SU-DHL-6 (cell line): ENCODE measurements around the gene PCDH17.

Experiments used
- H2AFZ ChIP-seq: fragments of 200-600 bp; sonication (generic); 2 replicates; pipeline ENCODE4 v1.6.1; 2014; ENCODE audit warnings: low read depth, mild to moderate bottlenecking, moderate library complexity, mixed read lengths, antibody characterized with exemption, low read length; ENCODE audit not compliant: severe bottlenecking
- H3F3A ChIP-seq: fragments of 200-600 bp; shearing (Covaris generic); 2 replicates; pipeline ENCODE4 v1.6.0; 2016; ENCODE audit warnings: antibody characterized with exemption, mild to moderate bottlenecking; ENCODE audit not compliant: insufficient read depth
- H3K27ac ChIP-seq: fragments of 200-600 bp; sonication (generic); 2 replicates; pipeline ENCODE4 v1.5.1; 2016; ENCODE audit warnings: low read depth, mild to moderate bottlenecking, low read length, moderate library complexity, mixed read lengths
- H3K27me3 ChIP-seq: fragments of 200-600 bp; sonication (generic), shearing (Covaris generic); 2 replicates; pipeline ENCODE4 v1.6.0; 2014; ENCODE audit warnings: mild to moderate bottlenecking, low read length
- H3K36me3 ChIP-seq: fragments of 200-600 bp; sonication (generic); 2 replicates; pipeline ENCODE4 v1.6.1; 2014; ENCODE audit warnings: mild to moderate bottlenecking, low read length, mixed read lengths
- H3K4me2 ChIP-seq: fragments of 300-600, 200-600 bp; shearing (Covaris generic), sonication (generic); 2 replicates; pipeline ENCODE4 v1.6.0; 2014; ENCODE audit warnings: low read length, low read depth, mild to moderate bottlenecking; ENCODE audit not compliant: poor library complexity, severe bottlenecking
- H3K4me3 ChIP-seq: fragments of 200-600 bp; sonication (generic); 2 replicates; pipeline ENCODE4 v1.5.1; 2014; ENCODE audit warnings: antibody characterized with exemption, low read length, mild to moderate bottlenecking, mixed read lengths; ENCODE audit not compliant: insufficient read depth, poor library complexity, severe bottlenecking
- H3K79me2 ChIP-seq: fragments of 200-600 bp; sonication (generic); 2 replicates; pipeline ENCODE4 v1.6.1; 2014; ENCODE audit warnings: mild to moderate bottlenecking, low read length, moderate library complexity; ENCODE audit not compliant: insufficient read depth
- H3K9ac ChIP-seq: fragments of 200-600 bp; sonication (generic); 2 replicates; pipeline ENCODE4 v1.7.0; 2014; ENCODE audit warnings: mild to moderate bottlenecking, low read length
- H3K9me2 ChIP-seq: fragments of 200-600 bp; sonication (generic); replicated peaks from 2 replicates; pipeline ENCODE4 v1.6.1; 2014; ENCODE audit warnings: low read length; ENCODE audit not compliant: insufficient read depth
- H3K9me3 ChIP-seq: fragments of 200-600 bp; sonication (generic); 2 replicates; pipeline ENCODE4 v1.6.1; 2014; ENCODE audit warnings: low read length, mixed read lengths; ENCODE audit not compliant: insufficient read depth
- H4K20me1 ChIP-seq: fragments of 200-600 bp; sonication (generic); 2 replicates; pipeline ENCODE4 v1.6.1; 2014; ENCODE audit warnings: low read depth, mild to moderate bottlenecking, antibody characterized with exemption, low read length, moderate library complexity, mixed read lengths
- CTCF ChIP-seq: fragments of 200-600 bp; sonication (generic); IDR thresholded peaks from one replicate; pipeline ENCODE4 v1.5.1; 2017; ENCODE audit warnings: antibody characterized with exemption, mild to moderate bottlenecking, low read length, moderate library complexity; ENCODE audit not compliant: insufficient read depth, poor library complexity, severe bottlenecking
- EZH2phosphoT487 ChIP-seq: fragments of 200-600 bp; sonication (generic), shearing (Covaris generic); conservative IDR thresholded peaks from 2 replicates; pipeline ENCODE4 v1.6.1; 2018; ENCODE audit warnings: mild to moderate bottlenecking, antibody characterized with exemption, low read length, moderate library complexity, mixed read lengths

Gene PCDH17

GRCh38 chr13:57624565-57625435, 6.7 kb upstream of the PCDH17 start:
- TF ChIP-seq CTCF (peak; percentile 79), EZH2phosphoT487 (no peak)
- H3K4me2 ChIP-seq: peak overlapping the region; percentile 29
- no peak overlapping the region for H3K4me3 ChIP-seq

GRCh38 chr13:57627663-57628062, 3.9 kb upstream of the PCDH17 start:
- peak; percentile 34 for TF ChIP-seq CTCF
- TF ChIP-seq EZH2phosphoT487: no peak
- Histone ChIP-seq H3F3A (no peaks in the 10 kb centered on the region), H3K27me3 (no peaks in the 10 kb centered on the region)

More at GRCh38 chr13:57624565-57625435, 6.7 kb upstream of the PCDH17 start:
- Histone ChIP-seq H3F3A (no peaks in the 10 kb centered on the region), H3K27me3 (no peaks in the 10 kb centered on the region), H4K20me1 (no peaks in the 10 kb centered on the region), H3K27ac (no peak overlapping the region), H2AFZ (peak overlapping the region; percentile 67), H3K9me3 (no peaks in the 10 kb centered on the region), H3K9me2 (no peaks in the 10 kb centered on the region), H3K9ac (no peak overlapping the region), H3K36me3 (no peaks in the 10 kb centered on the region; the same call in 1 of the 2 replicates), H3K79me2 (no peaks in the 10 kb centered on the region)

GRCh38 chr13:57629391-57629804, 2.1 kb upstream of the PCDH17 start:
- Histone ChIP-seq H3K27me3 (no peaks in the 10 kb centered on the region), H3K79me2 (no peaks in the 10 kb centered on the region), H4K20me1 (no peaks in the 10 kb centered on the region), H3K9me3 (0 out of 2 replicates have a peak, but pooled peaks cover 5% of the 10 kb centered on the region), H3K9ac (no peak overlapping the region), H3K4me2 (no peak overlapping the region), H3K27ac (no peak overlapping the region), H3K36me3 (no peaks in the 10 kb centered on the region), H3K4me3 (no peak overlapping the region), H3K9me2 (no peaks in the 10 kb centered on the region), H3F3A (no peaks in the 10 kb centered on the region), H2AFZ (no peak overlapping the region)
- TF ChIP-seq CTCF: no peak
- TF ChIP-seq EZH2phosphoT487: no peak

More at GRCh38 chr13:57627663-57628062, 3.9 kb upstream of the PCDH17 start:
- no peaks in the 10 kb centered on the region for H4K20me1 ChIP-seq
- no peak overlapping the region for H3K4me2 ChIP-seq
- H3K9me3 ChIP-seq: no peaks in the 10 kb centered on the region
- no peak overlapping the region for H3K4me3 ChIP-seq
- no peak overlapping the region for H3K9ac ChIP-seq
- peak overlapping the region; percentile 52 for H2AFZ ChIP-seq
- H3K36me3 ChIP-seq: no peaks in the 10 kb centered on the region
- no peaks in the 10 kb centered on the region for H3K9me2 ChIP-seq
- no peak overlapping the region for H3K27ac ChIP-seq
- no peaks in the 10 kb centered on the region for H3K79me2 ChIP-seq
